H1 (cell line): ENCODE measurements around the gene TLE4. TPM values are rescaled to one million over a fixed set of nuclear protein-coding genes. Genes with fewer than 3 reads are reported as not detected.

ENCODE experiments used
- CTCF ChIA-PET: fragments of 300-600 bp; sonication (Branson Sonifier 250); formaldehyde crosslinking; loops from one replicate; lab custom pipeline; 2021; ENCODE audit not compliant: partially characterized antibody; lab: Charles Lee
- POLR2A ChIA-PET: fragments of 300-600 bp; sonication (Branson Sonifier 250); formaldehyde crosslinking; loops from one replicate; lab custom pipeline; 2021; ENCODE audit warnings: inconsistent platforms; ENCODE audit not compliant: partially characterized antibody; lab: Charles Lee
- DNase-seq, 2 experiments: peaks; one replicate each; pipeline versions ENCODE4 v3.0.0 to v3.0.0-alpha.2; 2010 to 2022; ENCODE audit warnings: low spot score in 2 of 2, low read depth in 1 of 2, mixed read lengths in 1 of 2
- FAIRE-seq: peaks from 2 replicates; lab custom pipeline; 2011; peaks lifted over from hg19 to GRCh38; lab: Jason Lieb, UNC
- H2AFZ ChIP-seq: 2 replicates; pipeline ENCODE4 v1.8.1; 2012; ENCODE audit warnings: low read length, inconsistent platforms
- H2AK5ac ChIP-seq: 2 replicates; pipeline ENCODE4 v1.6.1; 2013; ENCODE audit warnings: low read depth, low read length
- H2BK120ac ChIP-seq: replicated peaks from 2 replicates; pipeline ENCODE3; 2013; ENCODE audit warnings: low read depth, low read length, inconsistent platforms
- H2BK12ac ChIP-seq: 2 replicates; pipeline ENCODE4 v1.6.1; 2013; ENCODE audit warnings: low read depth, low read length
- H2BK15ac ChIP-seq: 2 replicates; pipeline ENCODE4 v1.6.1; 2013; ENCODE audit warnings: low read length
- H2BK20ac ChIP-seq: 2 replicates; pipeline ENCODE4 v1.6.1; 2013; ENCODE audit warnings: low read length
- H2BK5ac ChIP-seq: 2 replicates; pipeline ENCODE4 v1.6.1; 2013; ENCODE audit warnings: low read depth, low read length
- H3K14ac ChIP-seq: 2 replicates; pipeline ENCODE4 v1.6.1; 2013; ENCODE audit warnings: inconsistent platforms; ENCODE audit not compliant: insufficient read length
- H3K18ac ChIP-seq: 2 replicates; pipeline ENCODE4 v1.6.1; 2013; ENCODE audit warnings: low read length; ENCODE audit errors: extremely low read depth
- H3K23ac ChIP-seq: 2 replicates; pipeline ENCODE4 v1.6.1; 2013; ENCODE audit warnings: inconsistent platforms; ENCODE audit not compliant: insufficient read length
- H3K23me2 ChIP-seq: 2 replicates; pipeline ENCODE4 v1.6.1; 2013; ENCODE audit warnings: low read depth, low read length
- H3K27ac ChIP-seq: 2 replicates; pipeline ENCODE4 v1.6.1; 2011; ENCODE audit warnings: low read depth, low read length, inconsistent platforms
- H3K27me3 ChIP-seq, 4 experiments: replicated peaks in 1 of 4; 1 replicate in 1 of 4; 2 replicates in 3 of 4; pipeline versions ENCODE4 v1.6.1 to v1.8.1; 2011 to 2013; ENCODE audit warnings: low read length in 3 of 4, mild to moderate bottlenecking in 3 of 4, inconsistent platforms in 2 of 4, mixed read lengths in 2 of 4, moderate library complexity in 1 of 4; ENCODE audit not compliant: control insufficient read depth in 3 of 4, insufficient read depth in 3 of 4; ENCODE audit errors: extremely low read depth in 1 of 4
- H3K36me3 ChIP-seq, 4 experiments: 2 replicates each; pipeline versions ENCODE4 v1.6.1 to v1.8.1; 2011 to 2013; ENCODE audit warnings: mild to moderate bottlenecking in 4 of 4, low read length in 3 of 4, moderate library complexity in 2 of 4, control low read depth in 1 of 4, inconsistent platforms in 1 of 4; ENCODE audit not compliant: insufficient read depth in 4 of 4, control insufficient read depth in 2 of 4
- H3K4ac ChIP-seq: replicated peaks from 2 replicates; pipeline ENCODE3; 2013; ENCODE audit warnings: low read length, low read depth, mixed read lengths, inconsistent platforms; ENCODE audit not compliant: insufficient read length
- H3K4me1 ChIP-seq, 4 experiments: replicated peaks in 1 of 4; 1 replicate in 1 of 4; 2 replicates in 3 of 4; pipeline versions ENCODE4 v1.6.1 to v1.8.1; 2011 to 2013; ENCODE audit warnings: low read length in 3 of 4, inconsistent platforms in 2 of 4, mixed read lengths in 1 of 4; ENCODE audit not compliant: insufficient read depth in 4 of 4, control insufficient read depth in 3 of 4
- H3K4me2 ChIP-seq, 2 experiments: 2 replicates each; pipeline versions ENCODE4 v1.6.1 to v1.8.1; 2011 to 2013; ENCODE audit warnings: low read depth in 2 of 2, low read length in 2 of 2, control low read depth in 1 of 2, inconsistent platforms in 1 of 2, mild to moderate bottlenecking in 1 of 2; ENCODE audit not compliant: insufficient read depth in 1 of 2
- H3K4me3 ChIP-seq, 4 experiments: fragments of 200-600, 300-600 bp in 1 of 4; sonication (generic), shearing (Covaris generic), sonication (Bioruptor Twin) in 1 of 4; 2 replicates each; pipeline versions ENCODE4 v1.5.1 to v1.8.1; 2011 to 2016; ENCODE audit warnings: low read length in 4 of 4, low read depth in 3 of 4, control low read depth in 2 of 4, inconsistent platforms in 2 of 4, mild to moderate bottlenecking in 2 of 4, mixed read lengths in 1 of 4, moderate library complexity in 1 of 4; ENCODE audit not compliant: insufficient read depth in 2 of 4; ENCODE audit errors: extremely low read depth in 1 of 4
- H3K56ac ChIP-seq: replicated peaks from 2 replicates; pipeline ENCODE3; 2013; ENCODE audit warnings: low read depth, mild to moderate bottlenecking, mixed read lengths, low read length, inconsistent platforms; ENCODE audit not compliant: insufficient read length
- H3K79me1 ChIP-seq: 2 replicates; pipeline ENCODE4 v1.6.1; 2013; ENCODE audit warnings: low read depth, low read length, control low read depth
- H3K79me2 ChIP-seq, 2 experiments: 2 replicates each; pipeline versions ENCODE4 v1.6.1 to v1.8.1; 2012 to 2013; ENCODE audit warnings: low read length in 2 of 2, mild to moderate bottlenecking in 2 of 2, inconsistent platforms in 1 of 2; ENCODE audit not compliant: insufficient read depth in 2 of 2, control insufficient read depth in 1 of 2
- H3K9ac ChIP-seq, 4 experiments: replicated peaks in 1 of 4; 1 replicate in 1 of 4; 2 replicates in 3 of 4; pipeline versions ENCODE4 v1.6.1 to v1.8.1; 2011 to 2013; ENCODE audit warnings: low read depth in 3 of 4, low read length in 3 of 4, control low read depth in 2 of 4, mild to moderate bottlenecking in 2 of 4, moderate library complexity in 2 of 4, inconsistent platforms in 1 of 4; ENCODE audit errors: extremely low read depth in 1 of 4
- H3K9me3 ChIP-seq, 2 experiments: 2 replicates each; pipeline versions ENCODE4 v1.6.1 to v1.8.1; 2012 to 2013; ENCODE audit warnings: mild to moderate bottlenecking in 2 of 2, moderate library complexity in 2 of 2, control low read depth in 1 of 2, inconsistent platforms in 1 of 2, low read depth in 1 of 2, low read length in 1 of 2, mixed read lengths in 1 of 2; ENCODE audit not compliant: insufficient read depth in 2 of 2
- H4K20me1 ChIP-seq, 2 experiments: replicated peaks in 1 of 2; 2 replicates each; pipeline versions ENCODE3 to v1.8.1; 2011 to 2013; ENCODE audit warnings: inconsistent platforms in 2 of 2, low read length in 2 of 2, mild to moderate bottlenecking in 1 of 2; ENCODE audit not compliant: insufficient read depth in 2 of 2, control insufficient read depth in 1 of 2
- H4K5ac ChIP-seq: 2 replicates; pipeline ENCODE4 v1.6.1; 2013; ENCODE audit warnings: low read length, low read depth, mixed read lengths, inconsistent platforms; ENCODE audit not compliant: insufficient read length
- H4K8ac ChIP-seq: 2 replicates; pipeline ENCODE4 v1.8.0; 2013; ENCODE audit warnings: mild to moderate bottlenecking, moderate library complexity, low read length, inconsistent platforms; ENCODE audit not compliant: insufficient read depth; ENCODE audit errors: extremely low read depth
- H4K91ac ChIP-seq: replicated peaks from 2 replicates; pipeline ENCODE3; 2013; ENCODE audit warnings: low read length, mixed read lengths, inconsistent platforms; ENCODE audit not compliant: insufficient read length
- CHD2 ChIP-seq: IDR thresholded peaks from 2 replicates; pipeline ENCODE4 v1.6.1; 2012; ENCODE audit warnings: low read length, improper control_type of control experiment
- EGR1 ChIP-seq: IDR thresholded peaks from 2 replicates; pipeline ENCODE4 v1.6.1; 2011; ENCODE audit warnings: low read depth, low read length, borderline replicate concordance
- EP300 ChIP-seq, 2 experiments: IDR thresholded peaks; 1 replicate in 1 of 2; 2 replicates in 1 of 2; pipeline ENCODE4 v1.6.1; 2011 to 2012; ENCODE audit warnings: low read depth in 2 of 2, low read length in 2 of 2, mild to moderate bottlenecking in 2 of 2, borderline replicate concordance in 1 of 2, inconsistent platforms in 1 of 2, moderate library complexity in 1 of 2
- HDAC6 ChIP-seq: IDR thresholded peaks from one replicate; pipeline ENCODE4 v1.7.1; 2012; ENCODE audit warnings: low read depth, mild to moderate bottlenecking, inconsistent platforms, low read length, moderate library complexity
- MAX ChIP-seq: IDR thresholded peaks from 2 replicates; pipeline ENCODE4 v1.6.1; 2012; ENCODE audit warnings: inconsistent platforms
- POU5F1 ChIP-seq: IDR thresholded peaks from 2 replicates; pipeline ENCODE4 v1.6.1; 2011; ENCODE audit warnings: low read depth, mild to moderate bottlenecking, low read length, moderate library complexity
- SIX5 ChIP-seq: IDR thresholded peaks from 2 replicates; pipeline ENCODE4 v1.6.1; 2011; ENCODE audit warnings: mild to moderate bottlenecking, low read depth, low read length
- TBP ChIP-seq: IDR thresholded peaks from 2 replicates; pipeline ENCODE4 v1.6.1; 2011; ENCODE audit warnings: low read depth, low read length, improper control_type of control experiment
- WGBS, 2 experiments: shearing (Covaris generic) in 1 of 2; methylation state at CpG; one replicate each; pipeline versions ENCODE4 v1.1.6 to v1.1.7; 2013 to 2015; ENCODE audit warnings: low lambda C conversion rate in 2 of 2, mixed read lengths in 2 of 2, inconsistent platforms in 1 of 2, low coverage in 1 of 2, missing lambda C conversion rate in 1 of 2; ENCODE audit not compliant: insufficient replicate concordance in 2 of 2, insufficient coverage in 1 of 2, insufficient read length in 1 of 2; ENCODE audit errors: extremely low coverage in 1 of 2, missing lambda C conversion rate in 1 of 2; 5-methylcytosine and 5-hydroxymethylcytosine counted together
- polyA plus RNA-seq, 7 experiments: library from polyadenylated mRNA; depleted of rRNA in 3 of 7; stranded (reverse) in 5 of 7; unstranded in 2 of 7; fragments of >200 nt in 5 of 7; fragments of 200-250 nt in 2 of 7; gene quantifications; 1 replicate in 5 of 7; 2 replicates in 1 of 7; 4 replicates in 1 of 7; pipeline versions ENCODE4 v1.2.1 to v1.2.3, GENCODE V29; 2011 to 2013; ENCODE audit warnings: missing spikeins in 2 of 7, mixed read lengths in 2 of 7
- total RNA-seq: library from RNA; stranded (reverse); fragmentation: NEBNext Ultra II Directional; extraction: Animal tissue kit (Norgen Biotek cat#: 25700); gene quantifications from 2 replicates; pipeline ENCODE4 v1.2.1, GENCODE V29; 2021

Gene TLE4
- total and polyA plus RNA-seq, 2 of the 8 experiments (the other 6 are each of a cell fraction or from before 2014, with no cell fraction given) = 32.4 to 36.9 TPM

GRCh38 chr9:79580055-79580454 is 8.3 kb downstream of the TLE4 start:
- 96% methylated on average over 7 of the region's 7 CpGs; no CpG with 5 or more reads in 1 of the 2 experiments for WGBS, 2 experiments
- Histone ChIP-seq H2AK5ac (no peak overlapping the region), H3K56ac (no peak overlapping the region), H4K20me1 (peaks cover 6 to 8% of the 10 kb centered on the region in 2 experiments), H3K9ac (no peak overlapping the region), H4K91ac (no peak overlapping the region), H2BK15ac (no peak overlapping the region), H3K4me1 (peaks cover 5 to 15% (median 10%) of the 10 kb centered on the region in 4 experiments; a peak in 6 of 7 replicates), H3K18ac (no peak overlapping the region), H3K27me3 (no peaks in the 10 kb centered on the region), H2AFZ (no peak overlapping the region), H3K23ac (no peak overlapping the region), H3K79me1 (peaks cover 5% of the 10 kb centered on the region; the same call in 1 of the 2 replicates), H2BK12ac (no peak overlapping the region), H3K4me2 (no peak overlapping the region), H3K36me3 (peaks cover 0 to 26% (median 0%) of the 10 kb centered on the region in 4 experiments; a peak in 3 of 8 replicates), H2BK20ac (no peak overlapping the region), H3K27ac (no peak overlapping the region), H3K79me2 (peaks cover 5 to 83% of the 10 kb centered on the region in 2 experiments; a peak in 3 of 4 replicates), H4K8ac (no peak overlapping the region; the same call in 1 of the 2 replicates), H2BK120ac (no peak overlapping the region), H3K23me2 (no peaks in the 10 kb centered on the region), H3K14ac (no peak overlapping the region), H3K4me3 (no peak overlapping the region), H3K4ac (no peak overlapping the region), H4K5ac (no peak overlapping the region), H3K9me3 (no peaks in the 10 kb centered on the region), H2BK5ac (no peak overlapping the region)
- POLR2A ChIA-PET = interaction anchor here (6.1 kb wide), 1 partner anchor 8 kb away, joined by 36 read pairs; the partner anchor contains the start of gene TLE4
- CTCF ChIA-PET = no interaction called here
- TF ChIP-seq MAX (no peak), EP300 (IDR thresholded peaks at IDR 0.05; ENCODE audit: borderline replicate concordance in 1 of 2, low read depth in 2 of 2, low read length in 2 of 2) (no peak), HDAC6 (no peak), EGR1 (no peak), POU5F1 (no peak), SIX5 (no peak), CHD2 (no peak), TBP (no peak)
- DNase-seq = no peak
- no peak for FAIRE-seq
